Endothelial cell of umbilical vein (primary cell): ENCODE measurements around the gene FBXL14. TPM values are rescaled to one million over a fixed set of nuclear protein-coding genes. Genes with fewer than 3 reads are reported as not detected.

ENCODE experiments used
- BruUV-seq: library from RNA; stranded (reverse); fragments of 400-500 nt; replicated peaks from 2 replicates; lab custom pipeline; 2021; lab: Mats Ljungman, UMichigan
- CTCF ChIA-PET: fragments of 300-600, 350-600 bp; sonication (Branson Sonifier 250); formaldehyde crosslinking; loops from one replicate; lab custom pipeline; 2021; ENCODE audit warnings: antibody characterized with exemption, inconsistent platforms; lab: Charles Lee
- POLR2A ChIA-PET: fragments of 300-600, 350-600 bp; sonication (Branson Sonifier 250); formaldehyde crosslinking; loops from one replicate; lab custom pipeline; 2021; ENCODE audit warnings: antibody characterized with exemption, inconsistent platforms; lab: Charles Lee
- DNase-seq: peaks from one replicate; pipeline ENCODE4 v3.0.0-alpha.2; 2011; ENCODE audit warnings: low read depth, low spot score
- FAIRE-seq: peaks from 2 replicates; lab custom pipeline; 2011; peaks lifted over from hg19 to GRCh38; lab: Jason Lieb, UNC
- H2AFZ ChIP-seq: 2 replicates; pipeline ENCODE4 v1.6.0; 2012; ENCODE audit warnings: low read depth, low read length, control low read depth, inconsistent platforms
- H3K27ac ChIP-seq: 2 replicates; pipeline ENCODE4 v1.5.1; 2011; ENCODE audit warnings: low read depth, mild to moderate bottlenecking, control low read depth, low read length, moderate library complexity; ENCODE audit not compliant: insufficient read depth
- H3K27me3 ChIP-seq, 2 experiments: 2 replicates each; pipeline versions ENCODE4 v1.6.0 to v1.6.1; 2011; ENCODE audit warnings: low read length in 2 of 2, mixed read lengths in 1 of 2; ENCODE audit not compliant: control insufficient read depth in 2 of 2, insufficient read depth in 2 of 2
- H3K36me3 ChIP-seq, 2 experiments: 2 replicates in 1 of 2; 3 replicates in 1 of 2; pipeline ENCODE4 v1.5.1; 2011; ENCODE audit warnings: low read length in 2 of 2, mild to moderate bottlenecking in 1 of 2, moderate library complexity in 1 of 2; ENCODE audit not compliant: control insufficient read depth in 2 of 2, insufficient read depth in 2 of 2; ENCODE audit errors: extremely low read depth in 1 of 2
- H3K4me1 ChIP-seq: 3 replicates; pipeline ENCODE4 v1.5.1; 2011; ENCODE audit warnings: mild to moderate bottlenecking, low read length; ENCODE audit not compliant: control insufficient read depth, insufficient read depth; ENCODE audit errors: extremely low read depth
- H3K4me2 ChIP-seq: 2 replicates; pipeline ENCODE4 v1.6.1; 2011; ENCODE audit warnings: low read length, control low read depth, mixed read lengths; ENCODE audit not compliant: insufficient read depth
- H3K4me3 ChIP-seq, 3 experiments: fragments of 200-600 bp in 1 of 3; sonication (generic), shearing (Covaris generic) in 1 of 3; replicated peaks in 1 of 3; 2 replicates each; pipeline ENCODE4 v1.5.1; 2011 to 2016; ENCODE audit warnings: control low read depth in 3 of 3, low read length in 3 of 3, mild to moderate bottlenecking in 2 of 3, inconsistent platforms in 1 of 3, low read depth in 1 of 3, moderate library complexity in 1 of 3; ENCODE audit not compliant: insufficient read depth in 1 of 3
- H3K79me2 ChIP-seq: 2 replicates; pipeline ENCODE4 v1.6.0; 2012; ENCODE audit warnings: low read length, inconsistent platforms; ENCODE audit not compliant: control insufficient read depth, insufficient read depth
- H3K9ac ChIP-seq: replicated peaks from 2 replicates; pipeline ENCODE3; 2011; ENCODE audit warnings: low read length, control low read depth; ENCODE audit not compliant: insufficient read depth; ENCODE audit errors: extremely low read depth
- H3K9me1 ChIP-seq: replicated peaks from 3 replicates; pipeline ENCODE4 v1.6.0; 2011; ENCODE audit warnings: mild to moderate bottlenecking, low read length; ENCODE audit not compliant: control insufficient read depth, insufficient read depth; ENCODE audit errors: extremely low read depth
- H3K9me3 ChIP-seq: replicated peaks from 2 replicates; pipeline ENCODE4 v1.5.1; 2012; ENCODE audit warnings: low read length, inconsistent platforms; ENCODE audit not compliant: control insufficient read depth, insufficient read depth
- H4K20me1 ChIP-seq: replicated peaks from 2 replicates; pipeline ENCODE3; 2011; ENCODE audit warnings: mild to moderate bottlenecking, low read length; ENCODE audit not compliant: control insufficient read depth, insufficient read depth; ENCODE audit errors: extremely low read depth
- EZH2 ChIP-seq: IDR thresholded peaks from 2 replicates; pipeline ENCODE4 v1.6.1; 2012; ENCODE audit warnings: borderline replicate concordance, low read depth, mild to moderate bottlenecking, moderate library complexity, low read length, inconsistent platforms; ENCODE audit not compliant: severe bottlenecking
- FOS ChIP-seq: IDR thresholded peaks from 2 replicates; pipeline ENCODE4 v1.6.1; 2011; ENCODE audit warnings: mild to moderate bottlenecking, low read length, moderate library complexity, borderline replicate concordance; ENCODE audit not compliant: insufficient read depth
- GATA2 ChIP-seq: IDR thresholded peaks from 2 replicates; pipeline ENCODE4 v1.7.0; 2011; ENCODE audit warnings: low read depth, mild to moderate bottlenecking, moderate library complexity, mixed read lengths, low read length; ENCODE audit not compliant: insufficient read length, insufficient read depth
- JUN ChIP-seq: IDR thresholded peaks from 2 replicates; pipeline ENCODE4 v1.6.1; 2011; ENCODE audit warnings: borderline replicate concordance, low read depth; ENCODE audit not compliant: insufficient read length, insufficient read depth
- MYC ChIP-seq: IDR thresholded peaks from one replicate; pipeline ENCODE4 v1.6.1; 2011; ENCODE audit warnings: mild to moderate bottlenecking, low read depth, low read length
- POLR2A ChIP-seq: IDR thresholded peaks from 2 replicates; pipeline ENCODE4 v1.6.1; 2012; ENCODE audit warnings: low read depth, mild to moderate bottlenecking, control low read depth, low read length
- POLR2AphosphoS5 ChIP-seq: IDR thresholded peaks from 2 replicates; pipeline ENCODE4 v1.6.1; 2012; ENCODE audit warnings: low read depth, mild to moderate bottlenecking, control low read depth, low read length, moderate library complexity; ENCODE audit not compliant: insufficient read depth
- dilution Hi-C: fragments of 300-500 bp; cut with MboI; formaldehyde crosslinking; loops from one replicate; pipeline ENCODE4 v1.15.0; 2019; ENCODE audit warnings: low sequenced_read_pairs; ENCODE audit not compliant: extremely low pct_ligation_motif_present
- intact Hi-C: fragments of 100-400 bp; cut with micrococcal nuclease; formaldehyde crosslinking; loops from one replicate; pipeline ENCODE4 v1.10.0; 2022
- polyA plus RNA-seq, 4 experiments: library from polyadenylated mRNA; depleted of rRNA in 3 of 4; stranded (reverse) in 3 of 4; unstranded in 1 of 4; fragments of >200 nt; gene quantifications; 2 replicates each; pipeline versions ENCODE4 v1.2.1 to v1.2.3, GENCODE V29; 2011 to 2012; ENCODE audit warnings: missing spikeins in 1 of 4
- total RNA-seq: library from RNA; stranded (reverse); gene quantifications from 2 replicates; pipeline ENCODE4 v1.2.3, GENCODE V29; 2021
- TF ChIP-seq, protein P1 (sequence below): IDR thresholded peaks from 2 replicates; pipeline ENCODE4 v1.6.1; 2011; ENCODE audit not compliant: insufficient read depth, insufficient read length
- TF ChIP-seq, protein P2 (sequence below), 2 donors: IDR thresholded peaks; 1 replicate in 1 of 2; 2 replicates in 1 of 2; pipeline ENCODE4 v1.5.1; 2011; ENCODE audit warnings: low read length in 2 of 2, mild to moderate bottlenecking in 2 of 2, moderate library complexity in 2 of 2, control low read depth in 1 of 2, inconsistent platforms in 1 of 2, low read depth in 1 of 2; ENCODE audit not compliant: insufficient read depth in 1 of 2; ENCODE audit errors: extremely low read depth in 1 of 2

The FBXL14 gene
- total and polyA plus RNA-seq, 2 donors (not counting 3 experiments of a cell fraction or from before 2014, with no cell fraction given) = 11.3 to 15.7 TPM

DNA sequence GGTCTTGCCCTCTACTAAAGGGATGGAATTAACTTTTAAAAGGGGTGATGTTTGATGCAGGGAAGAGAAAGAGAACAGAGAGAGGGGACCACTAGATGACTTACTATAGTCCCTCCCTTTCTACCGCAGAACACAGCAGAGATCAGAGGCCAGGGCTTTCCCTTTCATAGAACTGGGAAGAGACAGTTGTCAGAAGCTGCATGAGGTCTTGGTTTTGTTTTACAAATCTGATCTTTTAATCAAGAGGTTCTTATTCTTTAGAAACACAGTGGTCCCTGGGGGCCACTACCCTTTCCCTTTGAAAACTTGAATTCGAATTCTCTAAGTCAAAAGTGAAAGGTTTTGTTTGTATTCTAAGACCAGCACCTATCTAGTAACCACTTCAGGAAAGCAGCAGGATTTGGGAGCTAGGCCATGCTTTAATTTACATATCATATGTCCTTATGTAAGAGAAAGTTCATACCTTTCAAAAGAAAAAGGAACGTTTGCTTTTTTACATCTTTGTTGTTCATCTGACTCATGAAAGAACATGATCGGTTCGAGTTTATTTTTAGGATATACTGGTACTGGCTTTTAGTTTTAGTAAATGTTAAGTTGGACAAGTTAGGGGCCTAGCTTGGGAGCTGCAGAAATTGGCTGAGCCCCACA lies 6.3 kb downstream of the FBXL14 start:
- no peak overlapping the region for H2AFZ ChIP-seq
- no peaks in the 10 kb centered on the region for H3K9me3 ChIP-seq
- intact Hi-C loops = loop anchor here (10.0 kb wide), 1 partner anchor 833 kb away; the partner anchor contains the start of gene WNK1
- H3K79me2 ChIP-seq = peaks cover 12% of the 10 kb centered on the region
- CTCF ChIA-PET = interaction anchor here (1.1 to 5.7 kb wide), 3 partner anchors 71 to 471 kb away, joined by 3 to 44 read pairs (median 3); no protein-coding TSS in a partner anchor
- dilution Hi-C loops = no loop called here
- POLR2A ChIA-PET = no interaction called here
- TF ChIP-seq POLR2AphosphoS5 (no peak), FOS (no peak), MYC (no peak), EZH2 (no peak), GATA2 (no peak), POLR2A (no peak), JUN (no peak)
- TF ChIP-seq, protein P1, sequence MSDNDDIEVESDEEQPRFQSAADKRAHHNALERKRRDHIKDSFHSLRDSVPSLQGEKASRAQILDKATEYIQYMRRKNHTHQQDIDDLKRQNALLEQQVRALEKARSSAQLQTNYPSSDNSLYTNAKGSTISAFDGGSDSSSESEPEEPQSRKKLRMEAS = no peak
- TF ChIP-seq, protein P2, sequence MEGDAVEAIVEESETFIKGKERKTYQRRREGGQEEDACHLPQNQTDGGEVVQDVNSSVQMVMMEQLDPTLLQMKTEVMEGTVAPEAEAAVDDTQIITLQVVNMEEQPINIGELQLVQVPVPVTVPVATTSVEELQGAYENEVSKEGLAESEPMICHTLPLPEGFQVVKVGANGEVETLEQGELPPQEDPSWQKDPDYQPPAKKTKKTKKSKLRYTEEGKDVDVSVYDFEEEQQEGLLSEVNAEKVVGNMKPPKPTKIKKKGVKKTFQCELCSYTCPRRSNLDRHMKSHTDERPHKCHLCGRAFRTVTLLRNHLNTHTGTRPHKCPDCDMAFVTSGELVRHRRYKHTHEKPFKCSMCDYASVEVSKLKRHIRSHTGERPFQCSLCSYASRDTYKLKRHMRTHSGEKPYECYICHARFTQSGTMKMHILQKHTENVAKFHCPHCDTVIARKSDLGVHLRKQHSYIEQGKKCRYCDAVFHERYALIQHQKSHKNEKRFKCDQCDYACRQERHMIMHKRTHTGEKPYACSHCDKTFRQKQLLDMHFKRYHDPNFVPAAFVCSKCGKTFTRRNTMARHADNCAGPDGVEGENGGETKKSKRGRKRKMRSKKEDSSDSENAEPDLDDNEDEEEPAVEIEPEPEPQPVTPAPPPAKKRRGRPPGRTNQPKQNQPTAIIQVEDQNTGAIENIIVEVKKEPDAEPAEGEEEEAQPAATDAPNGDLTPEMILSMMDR (IDR thresholded peaks at IDR 0.05; ENCODE audit: extremely low read depth in 1 of 2, insufficient read depth in 1 of 2, low read depth in 1 of 2, low read length in 2 of 2) = no peak
- H3K36me3 ChIP-seq = no peaks in the 10 kb centered on the region
- H3K4me3 ChIP-seq = no peak overlapping the region
- no peak overlapping the region for H3K4me2 ChIP-seq
- BruUV-seq = no TSS peak
- H3K9ac ChIP-seq = no peak overlapping the region
- DNase-seq = no peak
- H4K20me1 ChIP-seq = peaks cover 2% of the 10 kb centered on the region
- H3K4me1 ChIP-seq = peaks cover 26% of the 10 kb centered on the region
- no peak for FAIRE-seq
- no peaks in the 10 kb centered on the region for H3K9me1 ChIP-seq
- no peaks in the 10 kb centered on the region for H3K27me3 ChIP-seq
- H3K27ac ChIP-seq = no peak overlapping the region
